ENCODE measurements around the gene GADD45G.

Gene GADD45G

GRCh38 chr9:89592963-89593726 is 11.7 kb upstream of the GADD45G start:
- no peak for DNase-seq (ENCODE audit: low spot score)

GRCh38 chr9:89593727-89594427 is 10.9 kb upstream of the GADD45G start:
- no peak for DNase-seq (ENCODE audit: low spot score)

- no peak for DNase-seq (ENCODE audit: low spot score)
These were observed 9.8 kb upstream of the GADD45G start for GRCh38 chr9:89594811-89595550.

- DNase-seq (ENCODE audit: low spot score), result no peak
These were observed 9.2 kb upstream of the GADD45G start for GRCh38 chr9:89595646-89596045.

- DNase-seq (ENCODE audit: low spot score), result no peak
These were observed 7.8 kb upstream of the GADD45G start for GRCh38 chr9:89596937-89597555.

GRCh38 chr9:89597711-89598362 is 7.0 kb upstream of the GADD45G start:
- peak; percentile 63 for DNase-seq (ENCODE audit: low spot score)

GRCh38 chr9:89598363-89598713 is 6.5 kb upstream of the GADD45G start:
- DNase-seq (ENCODE audit: low spot score), result no peak

GRCh38 chr9:89598926-89599325 is 5.9 kb upstream of the GADD45G start:
- DNase-seq (ENCODE audit: low spot score), result no peak

- no peak for DNase-seq (ENCODE audit: low spot score)
These were observed 4.0 kb upstream of the GADD45G start for GRCh38 chr9:89600831-89601230.

- DNase-seq (ENCODE audit: low spot score), result no peak
These were observed 3.5 kb upstream of the GADD45G start for GRCh38 chr9:89601306-89601705.

GRCh38 chr9:89601856-89602562 is 2.8 kb upstream of the GADD45G start:
- DNase-seq (ENCODE audit: low spot score), result no peak

- peak; percentile 88 for DNase-seq (ENCODE audit: low spot score)
These were observed 1.6 kb upstream of the GADD45G start for GRCh38 chr9:89602978-89603766.

- peak; percentile 76 for DNase-seq (ENCODE audit: low spot score)
These were observed 796 bp upstream of the GADD45G start for GRCh38 chr9:89603767-89604665.

GRCh38 chr9:89605465-89606048 is 745 bp downstream of the GADD45G start:
- peak; percentile 62 for DNase-seq (ENCODE audit: low spot score)

- peak; percentile 53 for DNase-seq (ENCODE audit: low spot score)
These were observed 1.3 kb downstream of the GADD45G start for GRCh38 chr9:89606049-89606623.

- DNase-seq (ENCODE audit: low spot score), result peak; percentile 72
These were observed 2.0 kb downstream of the GADD45G start for GRCh38 chr9:89606624-89607311.

GRCh38 chr9:89608641-89609335 is 4.0 kb downstream of the GADD45G start:
- no peak for DNase-seq (ENCODE audit: low spot score)
